Measurements from ENCODE around the gene NIM1K.

NIM1K gene

DNA sequence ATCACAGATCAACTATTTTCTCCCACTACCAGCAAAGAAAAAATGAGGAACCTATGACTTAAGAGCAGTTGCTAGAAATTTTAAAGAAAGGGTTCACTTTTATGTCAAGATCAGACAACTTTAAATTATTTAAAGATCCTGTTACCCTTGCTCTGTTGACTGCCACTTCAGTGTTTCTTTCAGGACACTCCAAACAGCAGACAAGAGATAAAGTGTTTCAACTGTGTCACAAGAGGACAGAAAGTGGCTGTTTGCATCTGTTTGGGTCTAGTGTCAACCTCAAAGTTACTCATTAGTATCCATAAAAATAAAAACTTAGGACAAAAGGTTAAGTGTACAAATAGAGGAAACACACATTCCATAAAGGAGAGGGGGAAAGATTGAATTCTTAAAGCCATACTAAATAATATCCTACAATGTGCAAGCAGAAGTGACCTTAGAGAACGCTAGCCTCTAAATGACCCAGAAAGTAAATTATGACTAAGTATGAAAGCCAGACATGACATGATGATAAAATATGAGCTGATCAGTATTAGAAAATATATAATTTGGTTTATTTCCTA, 96.3 kb downstream of the NIM1K start:
- no peak overlapping the region for H3K4me3 ChIP-seq (ENCODE audit: low read length)
- TF ChIP-seq, protein P1, sequence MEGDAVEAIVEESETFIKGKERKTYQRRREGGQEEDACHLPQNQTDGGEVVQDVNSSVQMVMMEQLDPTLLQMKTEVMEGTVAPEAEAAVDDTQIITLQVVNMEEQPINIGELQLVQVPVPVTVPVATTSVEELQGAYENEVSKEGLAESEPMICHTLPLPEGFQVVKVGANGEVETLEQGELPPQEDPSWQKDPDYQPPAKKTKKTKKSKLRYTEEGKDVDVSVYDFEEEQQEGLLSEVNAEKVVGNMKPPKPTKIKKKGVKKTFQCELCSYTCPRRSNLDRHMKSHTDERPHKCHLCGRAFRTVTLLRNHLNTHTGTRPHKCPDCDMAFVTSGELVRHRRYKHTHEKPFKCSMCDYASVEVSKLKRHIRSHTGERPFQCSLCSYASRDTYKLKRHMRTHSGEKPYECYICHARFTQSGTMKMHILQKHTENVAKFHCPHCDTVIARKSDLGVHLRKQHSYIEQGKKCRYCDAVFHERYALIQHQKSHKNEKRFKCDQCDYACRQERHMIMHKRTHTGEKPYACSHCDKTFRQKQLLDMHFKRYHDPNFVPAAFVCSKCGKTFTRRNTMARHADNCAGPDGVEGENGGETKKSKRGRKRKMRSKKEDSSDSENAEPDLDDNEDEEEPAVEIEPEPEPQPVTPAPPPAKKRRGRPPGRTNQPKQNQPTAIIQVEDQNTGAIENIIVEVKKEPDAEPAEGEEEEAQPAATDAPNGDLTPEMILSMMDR (conservative IDR thresholded peaks at IDR 0.05; ENCODE audit: low read length), result no peak
- DNase-seq (ENCODE audit: low read depth), result no peak

DNA sequence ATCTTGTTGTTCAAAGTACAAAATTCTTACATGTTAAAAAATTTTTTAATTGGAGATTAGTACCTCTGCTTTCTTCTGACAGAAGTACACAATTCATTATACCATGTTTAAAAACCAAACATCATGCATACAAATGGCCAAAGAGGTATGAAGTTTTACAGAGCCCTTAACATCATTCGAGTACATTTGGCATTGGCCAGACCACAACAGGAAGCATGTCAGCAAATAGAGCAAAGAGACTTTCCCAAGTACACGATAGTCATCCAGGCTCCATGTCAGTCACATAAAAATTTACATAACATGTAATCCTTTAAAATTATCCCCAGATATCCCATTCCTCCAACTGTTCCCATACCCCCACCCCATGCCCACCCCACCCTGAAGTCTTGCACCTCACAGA, 98.7 kb downstream of the NIM1K start:
- no peak for DNase-seq (ENCODE audit: low read depth)
- no peak overlapping the region for H3K4me3 ChIP-seq (ENCODE audit: low read length)
- TF ChIP-seq, protein P1 (conservative IDR thresholded peaks at IDR 0.05; ENCODE audit: low read length), result no peak

- peak; percentile 74 for DNase-seq (ENCODE audit: low read depth)
- TF ChIP-seq, protein P1 (conservative IDR thresholded peaks at IDR 0.05; ENCODE audit: low read length), result no peak
- no peak overlapping the region for H3K4me3 ChIP-seq (ENCODE audit: low read length)
Observed at GRCh38 chr5:43294226-43294625, 102.2 kb downstream of the NIM1K start.

- no peak overlapping the region for H3K4me3 ChIP-seq (ENCODE audit: low read length)
- TF ChIP-seq, protein P1 (conservative IDR thresholded peaks at IDR 0.05; ENCODE audit: low read length), result no peak
- DNase-seq (ENCODE audit: low read depth), result no peak
Observed at GRCh38 chr5:43295202-43295601, 103.2 kb downstream of the NIM1K start.

DNA sequence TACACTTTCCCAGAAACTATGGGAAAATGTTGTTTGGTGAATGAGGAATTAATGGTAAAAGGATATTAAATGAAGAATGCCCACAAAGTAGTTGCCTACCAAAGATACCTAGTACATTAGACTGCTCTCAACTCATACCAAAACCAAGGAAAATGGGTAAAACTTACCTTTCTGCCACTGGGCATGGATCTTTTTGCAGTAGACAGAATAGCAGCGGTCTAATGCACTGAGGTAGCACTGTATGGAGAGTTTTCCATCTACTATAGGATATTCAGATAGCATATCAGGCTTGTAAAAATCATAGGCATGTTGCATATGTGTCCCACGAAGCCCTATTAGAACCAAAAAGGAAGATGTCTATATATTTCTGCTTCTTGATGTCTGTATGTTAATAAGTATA, 104.8 kb downstream of the NIM1K start:
- H3K4me3 ChIP-seq (ENCODE audit: low read length), result no peak overlapping the region
- TF ChIP-seq, protein P1 (conservative IDR thresholded peaks at IDR 0.05; ENCODE audit: low read length), result no peak
- DNase-seq (ENCODE audit: low read depth), result no peak

DNA sequence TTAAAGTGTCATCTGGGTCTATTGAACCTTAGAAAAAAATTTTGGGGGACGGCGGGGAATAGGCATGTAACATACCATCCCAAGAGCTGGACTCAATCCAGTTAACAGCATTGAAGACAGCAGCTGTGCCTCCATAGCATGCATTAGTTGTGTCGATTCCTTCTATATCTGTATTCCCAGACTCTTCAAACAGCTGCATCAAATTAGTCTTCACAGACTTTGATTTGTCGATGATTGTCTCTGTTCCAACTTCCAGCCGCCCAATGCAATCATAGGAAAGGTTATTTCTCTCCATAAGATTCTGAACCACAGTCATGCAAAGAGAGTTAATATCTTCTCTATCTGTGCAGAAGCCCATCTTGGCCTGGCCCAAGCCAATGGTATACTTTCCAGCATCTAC, 106.4 kb downstream of the NIM1K start:
- no peak for DNase-seq (ENCODE audit: low read depth)
- no peak overlapping the region for H3K4me3 ChIP-seq (ENCODE audit: low read length)
- TF ChIP-seq, protein P1 (conservative IDR thresholded peaks at IDR 0.05; ENCODE audit: low read length), result no peak

GRCh38 chr5:43300112-43300511, 108.1 kb downstream of the NIM1K start:
- DNase-seq (ENCODE audit: low read depth), result no peak
- TF ChIP-seq, protein P1 (conservative IDR thresholded peaks at IDR 0.05; ENCODE audit: low read length), result no peak
- H3K4me3 ChIP-seq (ENCODE audit: low read length), result no peak overlapping the region
